ENCODE measurements around the gene IKBKE.

GRCh38 chr1:206538901-206539640 lies 68.8 kb downstream of the IKBKE start:
- TF ChIP-seq, protein P1, sequence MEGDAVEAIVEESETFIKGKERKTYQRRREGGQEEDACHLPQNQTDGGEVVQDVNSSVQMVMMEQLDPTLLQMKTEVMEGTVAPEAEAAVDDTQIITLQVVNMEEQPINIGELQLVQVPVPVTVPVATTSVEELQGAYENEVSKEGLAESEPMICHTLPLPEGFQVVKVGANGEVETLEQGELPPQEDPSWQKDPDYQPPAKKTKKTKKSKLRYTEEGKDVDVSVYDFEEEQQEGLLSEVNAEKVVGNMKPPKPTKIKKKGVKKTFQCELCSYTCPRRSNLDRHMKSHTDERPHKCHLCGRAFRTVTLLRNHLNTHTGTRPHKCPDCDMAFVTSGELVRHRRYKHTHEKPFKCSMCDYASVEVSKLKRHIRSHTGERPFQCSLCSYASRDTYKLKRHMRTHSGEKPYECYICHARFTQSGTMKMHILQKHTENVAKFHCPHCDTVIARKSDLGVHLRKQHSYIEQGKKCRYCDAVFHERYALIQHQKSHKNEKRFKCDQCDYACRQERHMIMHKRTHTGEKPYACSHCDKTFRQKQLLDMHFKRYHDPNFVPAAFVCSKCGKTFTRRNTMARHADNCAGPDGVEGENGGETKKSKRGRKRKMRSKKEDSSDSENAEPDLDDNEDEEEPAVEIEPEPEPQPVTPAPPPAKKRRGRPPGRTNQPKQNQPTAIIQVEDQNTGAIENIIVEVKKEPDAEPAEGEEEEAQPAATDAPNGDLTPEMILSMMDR (conservative IDR thresholded peaks at IDR 0.05) = no peak
- TF ChIP-seq ZFX (IDR thresholded peaks at IDR 0.05) = no peak
